VCaP (cell line): ENCODE results near the gene OSR1.
A peak's percentile ranks its signal among the peaks of the same experiment; 100 is the strongest.

Source experiments
- H3K27ac ChIP-seq: fragments of 450-650 bp; 2 replicates; pipeline ENCODE4 v1.5.1; 2017
- CTCF ChIP-seq: fragments of 450-650 bp; conservative IDR thresholded peaks from 2 replicates; pipeline ENCODE4 v1.5.1; 2017; ENCODE audit warnings: mild to moderate bottlenecking, moderate library complexity

Gene OSR1

GRCh38 chr2:19371996-19372582, 13.7 kb upstream of the OSR1 start:
- TF ChIP-seq CTCF = no peak
- no peak overlapping the region for H3K27ac ChIP-seq

- H3K27ac ChIP-seq = no peak overlapping the region
- peak; percentile 75 for TF ChIP-seq CTCF
These were observed 11.0 kb upstream of the OSR1 start for GRCh38 chr2:19369341-19369955.

- no peak overlapping the region for H3K27ac ChIP-seq
- TF ChIP-seq CTCF = no peak
These were observed 10.3 kb upstream of the OSR1 start for GRCh38 chr2:19368760-19369159.

GRCh38 chr2:19367326-19367725, 8.9 kb upstream of the OSR1 start:
- no peak for TF ChIP-seq CTCF
- no peak overlapping the region for H3K27ac ChIP-seq

GRCh38 chr2:19365126-19365525, 6.7 kb upstream of the OSR1 start:
- no peak for TF ChIP-seq CTCF
- no peak overlapping the region for H3K27ac ChIP-seq

- no peak for TF ChIP-seq CTCF
These were observed 5.6 kb upstream of the OSR1 start for GRCh38 chr2:19364014-19364413.

GRCh38 chr2:19363474-19363778, 5.0 kb upstream of the OSR1 start:
- no peak for TF ChIP-seq CTCF
- H3K27ac ChIP-seq = peak overlapping the region; percentile 49; the same call in 1 of the 2 replicates

More at GRCh38 chr2:19364014-19364413, 5.6 kb upstream of the OSR1 start:
- peak overlapping the region; percentile 49; the same call in 1 of the 2 replicates for H3K27ac ChIP-seq
